HUES48 (cell line): Measurements from ENCODE around the gene PHACTR3.

Experiments used
- H3K27ac ChIP-seq: one replicate; pipeline ENCODE4 v1.7.0; 2013; ENCODE audit warnings: low read depth, low read length, inconsistent platforms
- H3K27me3 ChIP-seq: 2 replicates; pipeline ENCODE4 v1.6.1; 2013; ENCODE audit warnings: mild to moderate bottlenecking, low read length; ENCODE audit not compliant: control insufficient read depth, insufficient read depth
- H3K36me3 ChIP-seq: 2 replicates; pipeline ENCODE4 v1.6.1; 2013; ENCODE audit warnings: low read length; ENCODE audit not compliant: control insufficient read depth, insufficient read depth
- H3K4me1 ChIP-seq: 2 replicates; pipeline ENCODE4 v1.6.1; 2013; ENCODE audit warnings: mild to moderate bottlenecking, low read length; ENCODE audit not compliant: control insufficient read depth, insufficient read depth
- H3K4me3 ChIP-seq: 2 replicates; pipeline ENCODE4 v1.5.1; 2013; ENCODE audit warnings: mild to moderate bottlenecking, low read depth, low read length
- H3K9ac ChIP-seq: 2 replicates; pipeline ENCODE4 v1.6.1; 2013; ENCODE audit warnings: mild to moderate bottlenecking, low read depth, low read length, moderate library complexity
- H3K9me3 ChIP-seq: 2 replicates; pipeline ENCODE4 v1.6.1; 2013; ENCODE audit warnings: low read length; ENCODE audit not compliant: control insufficient read depth, insufficient read depth

The PHACTR3 gene

DNA sequence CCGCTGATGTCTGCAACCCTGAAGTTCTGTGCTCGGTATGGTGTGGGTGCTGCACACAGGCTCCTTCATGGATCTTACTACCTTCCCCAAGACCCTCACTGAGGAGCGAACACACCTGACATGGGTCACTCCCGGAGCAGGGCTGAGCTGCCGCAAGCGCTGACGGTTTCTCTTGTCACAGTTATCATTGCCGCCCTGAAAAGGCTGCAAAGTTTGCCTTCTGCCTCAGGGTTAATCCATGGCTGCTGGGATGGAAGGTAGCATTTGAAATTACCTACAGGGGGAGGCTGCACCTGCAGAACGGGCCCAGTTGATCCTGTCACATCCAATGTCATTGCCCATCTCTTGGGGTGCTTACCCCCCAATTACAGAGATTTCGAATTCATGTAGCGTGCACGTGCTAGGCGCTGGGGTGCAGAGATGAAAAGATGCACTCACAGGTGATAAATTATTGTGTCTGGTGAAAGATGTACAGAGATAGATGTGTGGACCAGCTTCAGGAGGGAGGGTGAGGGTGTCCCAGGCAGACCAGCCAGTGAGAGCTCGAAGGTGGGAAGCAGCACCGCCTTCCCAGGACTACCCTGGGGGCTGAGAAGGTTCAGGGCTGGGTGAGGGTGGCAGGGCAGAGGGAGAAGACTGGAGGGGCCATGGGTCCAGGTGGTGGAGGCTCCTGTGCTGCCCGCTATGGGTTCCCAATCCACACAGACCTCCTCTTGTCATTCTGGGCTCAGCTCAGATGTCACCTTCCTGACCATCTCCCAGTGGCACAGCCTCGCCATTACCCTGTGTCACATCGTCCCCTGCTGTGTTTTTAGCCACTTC is 209.0 kb downstream of the PHACTR3 start:
- H3K27me3 ChIP-seq = no peaks in the 10 kb centered on the region

DNA sequence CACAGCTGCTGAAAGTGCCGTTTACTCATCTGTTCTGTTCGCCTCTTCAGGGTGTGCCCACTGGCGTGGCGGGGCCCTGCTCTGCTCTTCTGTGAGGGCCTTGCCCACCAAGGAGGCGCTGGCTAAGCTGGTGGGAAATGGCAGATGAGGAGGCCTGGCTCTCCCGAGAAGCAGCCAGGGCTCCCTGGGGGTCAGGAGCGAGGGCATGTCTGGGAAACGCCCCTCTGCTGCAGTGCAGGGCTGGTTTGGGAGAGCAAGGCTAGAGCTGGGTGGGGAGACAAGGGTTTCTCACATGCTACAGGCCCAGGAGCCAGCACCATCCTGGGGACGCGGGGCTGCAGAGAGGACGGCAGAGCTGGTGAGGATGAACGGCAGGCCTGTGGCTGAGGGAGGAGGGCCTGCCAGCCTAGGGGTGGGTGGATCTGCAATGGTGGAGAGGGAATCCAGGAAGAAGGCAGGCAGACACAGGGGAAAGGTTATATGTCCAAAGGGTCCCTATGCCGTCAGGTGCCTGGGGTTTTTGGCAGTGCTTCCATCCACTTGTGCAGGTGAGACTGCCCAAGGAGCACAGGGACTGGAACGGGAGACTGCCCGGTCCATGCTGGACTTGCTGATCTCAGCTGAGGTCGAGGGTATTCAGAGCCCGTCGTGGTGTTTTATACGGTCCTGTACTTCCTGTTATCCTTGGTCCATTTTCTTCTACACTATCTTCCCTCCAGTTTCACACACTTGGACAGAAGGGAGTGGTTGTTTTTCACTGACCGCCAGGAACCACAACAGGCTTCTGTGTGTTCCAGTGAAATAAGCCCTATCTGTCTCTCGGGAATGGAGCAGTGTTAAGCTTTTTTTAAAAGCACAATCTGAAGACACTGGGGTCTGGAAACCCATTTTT is 209.9 kb downstream of the PHACTR3 start:
- H3K27me3 ChIP-seq = no peaks in the 10 kb centered on the region
- no peaks in the 10 kb centered on the region for H3K36me3 ChIP-seq
- no peaks in the 10 kb centered on the region for H3K4me1 ChIP-seq
- H3K9ac ChIP-seq = no peak overlapping the region
- H3K4me3 ChIP-seq = no peak overlapping the region
- no peaks in the 10 kb centered on the region for H3K9me3 ChIP-seq
- H3K27ac ChIP-seq = no peak overlapping the region

More for the DNA sequence above, 209.0 kb downstream of the PHACTR3 start:
- no peaks in the 10 kb centered on the region for H3K4me1 ChIP-seq
- H3K9ac ChIP-seq = no peak overlapping the region
- no peaks in the 10 kb centered on the region for H3K9me3 ChIP-seq
- H3K36me3 ChIP-seq = no peaks in the 10 kb centered on the region
- H3K27ac ChIP-seq = no peak overlapping the region
- no peak overlapping the region for H3K4me3 ChIP-seq

- H3K9me3 ChIP-seq = no peaks in the 10 kb centered on the region
- no peaks in the 10 kb centered on the region for H3K4me1 ChIP-seq
- H3K9ac ChIP-seq = no peak overlapping the region
- no peak overlapping the region for H3K27ac ChIP-seq
- H3K27me3 ChIP-seq = no peaks in the 10 kb centered on the region
- no peak overlapping the region for H3K4me3 ChIP-seq
- H3K36me3 ChIP-seq = no peaks in the 10 kb centered on the region
Observed at GRCh38 chr20:59814840-59815340, 210.6 kb downstream of the PHACTR3 start.

DNA sequence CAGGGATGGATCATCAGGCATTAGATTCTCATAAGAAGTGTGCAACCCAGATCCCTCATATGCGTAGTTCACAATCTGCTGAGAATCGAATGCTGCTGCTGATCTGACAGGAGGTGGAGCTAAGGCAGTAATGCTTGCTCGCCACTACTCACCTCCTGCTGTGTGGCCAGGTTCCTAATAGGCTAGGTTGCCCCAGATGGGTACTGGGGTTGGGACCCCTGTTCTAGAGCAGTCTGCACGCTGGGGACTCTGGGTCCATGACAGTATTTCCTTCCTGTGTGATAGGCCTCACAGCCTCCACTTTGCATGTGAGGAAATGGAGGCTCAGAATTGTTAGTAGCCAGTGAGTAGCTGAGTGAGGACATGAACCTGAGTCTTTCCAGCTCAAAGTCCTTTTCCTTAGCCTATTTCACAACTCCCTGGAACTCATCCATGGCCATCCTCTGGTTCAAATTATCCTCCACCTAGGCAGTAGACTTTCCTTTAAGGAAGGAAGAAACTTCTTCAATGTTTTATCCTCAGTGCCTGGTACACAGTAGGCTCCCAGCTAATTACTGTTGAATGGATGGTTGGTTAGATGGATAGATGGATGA is 211.9 kb downstream of the PHACTR3 start:
- H3K9ac ChIP-seq = no peak overlapping the region
- H3K4me1 ChIP-seq = no peaks in the 10 kb centered on the region
- no peak overlapping the region for H3K4me3 ChIP-seq
- no peaks in the 10 kb centered on the region for H3K36me3 ChIP-seq
- no peaks in the 10 kb centered on the region for H3K9me3 ChIP-seq
- no peaks in the 10 kb centered on the region for H3K27me3 ChIP-seq
- H3K27ac ChIP-seq = no peak overlapping the region

- Histone ChIP-seq H3K4me1 (no peaks in the 10 kb centered on the region), H3K9ac (no peak overlapping the region), H3K9me3 (no peaks in the 10 kb centered on the region), H3K4me3 (no peak overlapping the region), H3K27ac (no peak overlapping the region), H3K27me3 (no peaks in the 10 kb centered on the region), H3K36me3 (no peaks in the 10 kb centered on the region)
Observed at GRCh38 chr20:59817406-59817805, 213.1 kb downstream of the PHACTR3 start.

DNA sequence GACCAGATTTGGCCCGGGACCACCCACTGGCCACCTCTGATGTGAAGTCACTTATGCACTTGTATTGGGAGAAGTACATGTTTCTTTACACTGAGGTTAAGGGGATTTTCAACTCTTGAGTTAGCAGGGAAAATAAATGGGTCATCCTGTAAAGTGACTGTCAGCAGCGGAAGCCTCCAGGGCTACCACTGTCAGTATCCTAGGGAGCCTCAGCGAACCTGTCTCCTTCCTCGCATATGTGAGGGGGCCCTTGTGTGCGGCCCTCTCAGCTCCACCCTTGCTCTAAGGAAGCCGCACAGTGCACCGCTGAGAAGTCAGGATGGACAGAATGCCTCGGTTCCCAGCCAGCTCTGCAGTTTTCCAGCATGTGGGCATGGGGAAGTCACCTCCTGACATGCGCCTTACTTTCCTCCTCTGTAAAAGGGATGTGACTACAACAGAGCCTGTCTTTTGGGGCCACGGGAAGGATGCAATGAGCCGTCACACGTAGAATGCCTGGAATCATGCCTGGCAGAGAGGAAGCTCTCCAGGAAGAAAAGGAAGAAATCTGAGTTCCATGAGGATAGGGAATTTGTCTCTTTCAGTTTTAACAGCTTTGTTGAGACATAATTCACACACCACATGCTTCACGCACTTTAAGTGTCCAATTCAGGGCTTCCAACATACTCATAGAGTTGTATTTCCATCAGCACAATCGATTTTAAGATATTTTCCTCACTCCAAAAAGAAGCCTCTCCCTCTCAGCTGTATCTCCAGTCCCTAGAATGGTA is 213.7 kb downstream of the PHACTR3 start:
- Histone ChIP-seq H3K4me1 (no peaks in the 10 kb centered on the region), H3K27me3 (no peaks in the 10 kb centered on the region), H3K9me3 (no peaks in the 10 kb centered on the region), H3K27ac (no peak overlapping the region), H3K36me3 (no peaks in the 10 kb centered on the region), H3K4me3 (no peak overlapping the region), H3K9ac (no peak overlapping the region)

DNA sequence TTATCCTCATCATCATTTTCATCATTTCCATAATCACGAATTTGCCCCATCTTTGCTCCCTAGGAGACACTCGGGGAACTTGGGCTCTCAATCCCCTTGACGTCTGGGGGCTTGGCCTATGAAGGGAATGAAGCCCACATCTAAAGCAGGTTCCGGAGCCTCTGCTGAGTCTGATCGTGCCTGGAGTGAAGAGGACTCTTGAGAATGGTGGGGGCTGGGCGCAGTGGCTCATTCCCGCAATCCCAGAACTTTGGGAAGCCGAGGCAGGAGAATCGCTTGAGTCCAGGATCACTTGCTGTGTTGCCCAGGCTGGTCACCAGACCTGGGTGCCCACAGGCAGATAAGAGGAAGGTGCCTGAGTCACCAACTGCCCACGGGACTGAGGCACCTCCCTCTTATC is 214.6 kb downstream of the PHACTR3 start:
- Histone ChIP-seq H3K4me3 (no peak overlapping the region), H3K9ac (no peak overlapping the region), H3K27me3 (no peaks in the 10 kb centered on the region), H3K36me3 (no peaks in the 10 kb centered on the region), H3K9me3 (no peaks in the 10 kb centered on the region), H3K27ac (no peak overlapping the region), H3K4me1 (no peaks in the 10 kb centered on the region)

GRCh38 chr20:59819496-59820203 is 215.3 kb downstream of the PHACTR3 start:
- Histone ChIP-seq H3K4me3 (no peak overlapping the region), H3K27me3 (no peaks in the 10 kb centered on the region), H3K36me3 (no peaks in the 10 kb centered on the region), H3K27ac (no peak overlapping the region), H3K4me1 (no peaks in the 10 kb centered on the region), H3K9ac (no peak overlapping the region), H3K9me3 (no peaks in the 10 kb centered on the region)

DNA sequence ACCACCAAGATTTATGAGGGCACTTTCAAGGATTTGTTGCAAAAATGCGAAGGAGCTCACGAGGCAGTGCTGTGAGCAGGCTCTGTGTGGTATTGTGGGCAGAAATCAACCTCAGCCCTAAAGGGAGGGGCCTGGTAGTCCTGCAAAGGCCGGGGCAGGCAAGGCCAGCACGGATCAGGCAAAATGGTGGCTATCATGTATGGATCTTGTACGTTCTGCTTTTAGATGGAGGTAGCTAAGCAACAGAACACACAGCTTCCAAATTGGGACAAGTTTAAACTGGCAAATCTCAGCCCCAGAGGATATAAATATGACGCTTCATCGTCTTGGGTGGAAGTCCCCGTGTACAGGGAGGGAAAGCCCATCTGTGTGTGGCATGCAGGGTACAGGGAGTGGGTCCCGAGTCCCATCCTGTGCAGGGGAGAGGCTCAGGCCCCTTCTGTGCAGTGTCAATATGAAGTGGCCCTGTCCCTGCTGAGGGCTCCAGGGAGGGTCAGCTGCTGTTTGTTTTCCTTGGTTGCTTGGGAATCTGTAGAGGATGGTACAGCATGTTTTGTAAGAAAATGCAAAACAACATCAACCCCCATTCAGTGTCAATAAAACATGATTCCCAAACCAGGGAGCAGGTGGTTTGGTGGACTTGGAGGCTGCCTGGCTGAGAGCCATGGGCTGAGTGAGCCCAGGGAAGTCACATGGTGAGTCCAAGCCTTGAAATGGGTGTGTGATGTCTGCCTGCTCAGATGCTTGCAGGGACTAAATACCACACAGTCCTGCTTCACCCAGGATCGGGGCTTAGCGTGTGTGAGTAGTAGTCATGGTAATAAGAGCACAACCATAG is 216.1 kb downstream of the PHACTR3 start:
- no peaks in the 10 kb centered on the region for H3K4me1 ChIP-seq
- no peaks in the 10 kb centered on the region for H3K36me3 ChIP-seq
- no peak overlapping the region for H3K4me3 ChIP-seq
- no peak overlapping the region for H3K27ac ChIP-seq
- no peak overlapping the region for H3K9ac ChIP-seq
- H3K9me3 ChIP-seq = no peaks in the 10 kb centered on the region
- H3K27me3 ChIP-seq = no peaks in the 10 kb centered on the region
